GM19452 (cell line): Measurements from ENCODE around the gene ADM2.
"Not testable (repeated sequence)": the region's sequence is repeated elsewhere in the genome, so short reads cannot be mapped to it uniquely, and the experiment has no call there.

ENCODE experiments used
- ATAC-seq: cut with Tn5 transposase; IDR thresholded peaks from one replicate; pipeline ENCODE4 v1.9.1; 2021; ENCODE audit not compliant: unreplicated experiment

Gene ADM2

GRCh38 chr22:50481440-50482106, at the start of gene ADM2:
ADM2 (plus strand) TSS chr22:50481543; CDS start chr22:50481848, 305 bp downstream.
- ATAC-seq = no peak

DNA sequence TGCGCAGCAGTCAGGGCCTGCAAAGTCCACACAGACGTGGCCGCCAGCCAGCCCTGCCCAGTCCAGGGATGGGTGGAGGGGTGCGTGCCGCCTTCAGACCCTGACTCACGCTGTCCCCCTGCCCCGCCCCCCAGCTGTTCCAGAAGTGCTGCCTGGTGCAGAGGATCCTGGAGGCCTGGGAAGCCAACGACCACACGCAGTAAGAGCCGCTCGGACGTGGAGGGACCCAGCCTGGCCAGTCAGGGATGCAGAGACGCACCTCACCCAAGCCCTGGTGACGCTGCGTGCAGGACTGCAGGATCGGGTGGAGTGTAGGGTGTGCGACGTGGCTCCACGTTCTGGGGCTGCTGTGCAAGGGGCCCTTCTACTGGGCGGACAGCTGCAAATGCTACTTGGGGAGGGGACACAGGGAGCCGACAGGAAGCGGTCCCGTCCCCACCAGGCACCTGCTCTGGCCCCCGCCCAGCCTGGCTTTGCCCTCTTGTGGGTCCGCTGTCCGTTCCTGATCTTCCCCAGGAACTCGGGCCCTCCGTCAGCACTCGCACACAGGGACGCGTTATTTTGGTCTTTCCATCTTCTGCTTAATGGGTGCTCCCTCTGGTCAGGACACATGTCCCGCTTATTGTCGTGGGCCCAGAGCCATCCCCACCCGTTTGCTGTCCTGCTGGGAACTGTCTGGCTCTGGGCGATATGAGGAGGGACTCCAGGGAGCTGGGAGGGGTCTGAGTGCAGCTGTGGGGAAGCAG, 49.0 kb upstream of the ADM2 start:
- no peak for ATAC-seq

GRCh38 chr22:50432877-50433510, 48.3 kb upstream of the ADM2 start:
- not testable (repeated sequence) for ATAC-seq

GRCh38 chr22:50434849-50435248, 46.5 kb upstream of the ADM2 start:
- ATAC-seq = no peak

- no peak for ATAC-seq
These were observed 45.9 kb upstream of the ADM2 start for GRCh38 chr22:50435291-50436014.

DNA sequence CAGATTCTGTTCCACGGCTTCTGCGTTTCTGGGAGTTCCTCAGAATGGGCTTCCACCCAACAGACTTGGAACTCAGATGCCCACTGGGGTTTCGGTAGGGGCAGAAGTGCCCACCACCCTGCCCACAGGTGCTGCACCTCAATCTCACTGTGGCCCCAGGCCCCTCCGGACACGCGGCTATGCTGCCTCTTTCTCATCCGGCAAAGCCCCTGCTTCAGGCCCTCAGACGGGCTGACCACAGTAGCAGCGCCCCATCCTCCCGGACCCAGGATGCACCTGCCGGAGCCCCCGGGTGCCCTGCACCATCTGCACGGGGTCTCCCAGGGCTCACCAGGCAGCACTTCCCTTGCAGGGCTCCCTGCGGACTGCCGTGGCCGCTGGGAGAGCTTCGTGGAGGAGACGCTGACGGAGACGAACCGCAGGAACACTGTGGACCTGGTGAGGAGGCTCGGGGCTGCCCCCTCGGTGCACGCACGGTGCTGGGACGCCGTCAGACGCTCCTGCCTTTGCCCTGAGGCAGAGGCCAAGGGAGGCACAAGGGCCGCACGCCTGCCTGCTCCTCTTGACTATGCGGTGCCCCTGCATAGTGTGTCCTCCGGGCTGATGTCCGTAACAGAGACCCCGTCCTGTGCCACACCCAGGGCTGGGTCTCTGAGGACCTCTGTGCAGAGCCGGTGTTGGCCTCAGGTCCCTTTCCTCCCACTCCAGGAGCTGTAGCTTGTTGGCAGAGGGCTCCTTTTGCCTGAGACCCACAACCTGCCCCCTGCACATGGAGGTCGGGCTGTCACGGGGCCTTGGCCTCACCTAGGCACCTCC, 45.1 kb upstream of the ADM2 start:
- ATAC-seq = no peak

DNA sequence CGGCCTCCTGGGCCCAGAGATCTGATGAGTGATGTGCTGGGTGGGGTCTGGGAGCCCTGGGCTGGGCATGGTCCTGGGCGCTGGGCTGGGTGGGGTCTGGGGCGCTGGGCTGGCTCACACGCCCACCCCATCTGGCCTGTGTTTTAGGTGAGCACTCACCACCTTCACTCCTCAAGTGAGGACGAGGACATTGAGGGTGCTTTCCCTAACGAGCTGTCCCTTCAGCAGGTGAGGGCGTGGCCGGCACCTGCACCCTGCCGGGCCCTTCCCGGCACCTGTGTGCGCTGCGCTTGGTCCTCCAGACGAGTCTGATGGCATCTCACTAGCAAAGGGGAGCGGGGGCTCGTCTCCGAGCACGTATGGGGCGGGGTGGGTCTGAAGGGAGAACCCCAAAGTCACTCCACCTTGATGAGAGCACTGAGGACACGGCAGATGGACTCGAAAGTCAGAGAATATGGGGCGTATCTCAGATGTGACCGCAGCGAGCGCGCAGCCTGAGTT, 44.5 kb upstream of the ADM2 start:
- ATAC-seq = no peak

DNA sequence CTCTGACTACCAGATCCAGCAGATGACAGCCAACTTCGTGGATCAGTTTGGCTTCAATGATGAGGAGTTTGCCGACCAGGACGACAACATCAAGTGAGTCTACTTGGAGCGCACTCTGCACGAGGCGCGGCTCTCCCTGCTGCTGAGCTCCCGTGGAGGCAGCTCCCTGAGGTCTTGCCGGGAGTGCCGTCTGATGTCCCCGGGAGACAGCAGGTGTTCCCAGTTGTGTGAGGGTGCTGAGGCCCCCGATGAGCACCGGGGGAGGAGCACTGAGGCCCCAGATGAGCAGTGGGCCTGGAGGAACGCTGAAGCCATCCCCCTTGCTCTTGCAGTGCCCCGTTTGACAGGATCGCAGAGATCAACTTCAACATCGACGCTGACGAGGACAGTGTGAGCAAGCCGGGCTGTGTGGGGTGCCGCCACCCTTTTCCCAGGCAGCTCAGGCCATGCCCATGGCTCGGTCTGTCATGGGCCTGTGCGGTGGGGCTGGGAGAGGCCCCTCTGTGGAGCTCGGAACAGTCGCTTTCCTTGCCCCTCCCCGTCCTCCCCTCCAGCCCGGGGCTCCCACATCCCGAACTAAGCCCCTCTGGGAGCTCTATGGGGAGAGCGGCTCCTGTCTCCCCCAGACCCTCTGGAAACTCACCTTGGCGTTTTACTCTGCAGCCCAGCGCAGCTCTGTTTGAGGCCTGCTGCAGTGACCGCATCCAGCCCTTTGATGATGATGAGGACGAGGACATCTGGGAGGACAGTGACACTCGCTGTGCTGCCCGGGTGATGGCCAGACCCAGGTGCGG, 43.6 kb upstream of the ADM2 start:
- ATAC-seq = no peak

- no peak for ATAC-seq
These were observed 42.8 kb upstream of the ADM2 start for GRCh38 chr22:50438305-50439275.

DNA sequence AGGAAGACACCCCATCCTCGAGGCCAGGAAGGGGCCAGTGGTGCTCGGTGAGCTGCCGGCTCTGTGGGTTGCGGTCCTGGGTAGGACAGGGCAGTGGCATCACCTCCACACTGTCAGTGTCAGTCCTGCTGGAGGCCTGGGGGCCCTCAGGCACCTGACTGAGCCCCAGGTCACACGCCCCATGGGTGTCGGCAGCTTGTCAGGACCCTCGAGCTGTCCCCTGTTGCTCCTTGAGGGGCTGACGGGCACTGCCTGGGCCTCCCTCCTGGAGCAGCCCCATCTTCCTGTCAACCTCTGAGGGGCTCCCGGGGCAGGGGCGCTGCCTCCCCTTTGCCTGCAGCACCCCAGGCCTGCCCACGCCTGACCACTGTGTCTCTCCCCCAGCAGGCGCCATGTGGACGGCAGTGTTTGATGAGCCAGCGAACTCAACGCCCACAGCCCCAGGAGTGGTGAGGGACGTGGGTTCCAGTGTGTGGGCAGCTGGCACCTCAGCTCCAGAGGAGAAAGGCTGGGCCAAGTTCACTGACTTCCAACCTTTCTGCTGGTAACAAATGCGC, 42.0 kb upstream of the ADM2 start:
- no peak for ATAC-seq

- no peak for ATAC-seq
These were observed 41.4 kb upstream of the ADM2 start for GRCh38 chr22:50439871-50440331.

DNA sequence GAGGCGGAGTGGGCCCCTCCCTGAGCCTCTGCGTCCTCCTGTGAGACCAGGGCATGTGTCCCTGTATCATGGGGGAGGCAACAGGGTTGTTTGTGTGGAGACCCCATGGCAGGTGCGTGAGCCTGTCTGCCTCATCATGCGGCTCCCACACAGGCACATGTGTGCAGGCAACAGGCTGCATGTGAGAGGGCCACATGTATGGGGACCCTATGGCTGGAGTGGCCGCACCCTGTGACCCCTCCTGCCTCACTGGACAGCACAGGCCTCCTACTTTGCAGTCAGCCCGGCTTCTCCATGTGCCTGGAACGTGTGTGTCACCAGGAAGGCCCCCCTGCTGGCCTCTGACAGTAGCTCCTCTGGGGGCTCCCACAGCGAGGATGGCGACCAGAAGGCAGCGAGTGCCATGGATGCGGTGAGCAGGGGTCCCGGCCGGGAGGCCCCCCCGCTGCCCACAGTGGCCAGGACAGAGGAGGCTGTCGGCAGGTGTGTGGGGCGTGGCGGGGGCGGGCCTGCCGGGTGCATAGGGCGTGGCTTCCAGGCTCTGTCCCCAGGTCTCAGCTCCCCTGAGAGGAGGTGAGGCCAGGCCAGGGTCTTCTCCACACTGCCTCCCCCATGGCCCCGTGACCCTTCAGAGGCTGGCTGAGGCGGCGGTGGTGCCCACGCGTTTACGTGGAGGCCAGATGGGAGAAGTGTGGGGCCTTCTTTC, 40.6 kb upstream of the ADM2 start:
- no peak for ATAC-seq

DNA sequence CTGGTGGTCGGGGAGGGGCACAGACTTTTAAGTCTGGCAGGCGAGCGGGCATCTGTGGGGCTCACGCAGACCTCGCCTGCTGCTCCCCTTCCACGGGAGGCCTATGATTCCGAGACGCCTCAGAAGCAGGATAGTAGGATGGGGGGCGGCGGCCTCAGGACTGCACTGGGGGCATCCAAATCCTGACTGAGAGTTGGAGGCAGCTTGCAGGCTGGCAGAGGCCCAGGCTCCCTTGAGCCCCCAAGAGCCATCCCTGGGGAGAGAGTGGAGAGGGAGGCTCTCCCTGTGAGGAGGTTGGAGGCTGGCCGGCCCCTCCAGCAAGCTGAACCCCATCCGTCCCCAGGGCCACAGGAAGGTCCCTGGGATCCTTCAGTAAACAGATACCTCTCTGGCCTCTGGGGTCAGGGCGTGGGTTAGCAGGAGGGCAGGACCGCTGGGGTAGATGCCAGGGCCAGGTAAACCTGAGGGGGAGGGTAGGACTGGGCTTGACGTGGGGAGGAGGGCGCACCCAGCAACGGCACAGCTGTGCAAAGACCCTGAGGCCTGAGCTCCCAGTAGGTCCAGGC, 39.8 kb upstream of the ADM2 start:
- ATAC-seq = no peak

DNA sequence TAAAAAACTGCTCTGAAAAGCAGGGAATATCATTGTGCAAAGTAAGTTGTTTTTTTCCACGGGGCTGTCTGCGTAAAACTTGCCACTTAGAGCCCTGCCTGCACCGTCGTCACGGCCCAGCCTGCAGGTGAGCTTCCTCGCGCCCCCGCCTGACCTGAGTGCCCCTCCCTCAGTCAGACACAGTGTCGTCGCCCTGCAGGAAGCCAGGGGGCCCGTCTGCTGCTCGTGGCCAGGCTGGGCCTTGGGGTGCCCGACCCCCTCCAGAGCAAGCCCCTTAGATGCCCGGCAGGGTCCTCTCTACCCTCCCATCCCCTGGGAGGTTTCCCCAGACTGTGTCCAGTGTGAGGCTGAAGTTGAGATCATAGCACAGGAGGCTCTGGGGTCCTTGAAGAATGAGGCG, 38.1 kb upstream of the ADM2 start:
- ATAC-seq = no peak

GRCh38 chr22:50443801-50444625, 37.3 kb upstream of the ADM2 start:
- ATAC-seq = no peak

GRCh38 chr22:50444663-50445062, 36.7 kb upstream of the ADM2 start:
- no peak for ATAC-seq
